Thoracic aorta (tissue), 2 donors: ENCODE results near the gene THOC5. TPM values are rescaled to one million over a fixed set of nuclear protein-coding genes. Genes with fewer than 3 reads are reported as not detected.

Source experiments
- ATAC-seq: fragments of 150-250 bp; one replicate; pipeline ENCODE4 v1.8.0; 2017; ENCODE audit warnings: low read depth; ENCODE audit not compliant: insufficient number of reproducible peaks, low FRiP score
- DNase-seq: peaks from one replicate; pipeline ENCODE4 v3.0.0-alpha.2; 2020; ENCODE audit warnings: low spot score
- H3K27ac ChIP-seq, 2 donors: fragments of 200-600 bp; sonication (generic); 1 replicate in 1 of 2; 2 replicates in 1 of 2; pipeline ENCODE4 v1.5.1; 2016; ENCODE audit warnings: mild to moderate bottlenecking in 2 of 2, moderate library complexity in 2 of 2
- H3K27me3 ChIP-seq: fragments of 200-600 bp; sonication (generic); replicated peaks from 2 replicates; pipeline ENCODE4 v1.6.0; 2016; ENCODE audit warnings: mild to moderate bottlenecking; ENCODE audit not compliant: insufficient read depth
- H3K36me3 ChIP-seq: fragments of 200-600 bp; sonication (generic); one replicate; pipeline ENCODE4 v1.5.1; 2016
- H3K4me1 ChIP-seq, 2 donors: fragments of 200-600 bp; sonication (generic); 1 replicate in 1 of 2; 2 replicates in 1 of 2; pipeline versions ENCODE4 v1.5.1 to v1.6.0; 2016; ENCODE audit warnings: low read depth in 2 of 2, mild to moderate bottlenecking in 1 of 2; ENCODE audit not compliant: control insufficient read depth in 1 of 2
- H3K4me3 ChIP-seq: fragments of 200-600 bp; sonication (generic); 2 replicates; pipeline ENCODE4 v1.5.1; 2016; ENCODE audit warnings: mild to moderate bottlenecking
- H3K9me3 ChIP-seq: fragments of 200-600 bp; sonication (generic); 2 replicates; pipeline ENCODE4 v1.5.1; 2016
- total RNA-seq, 2 donors: library from RNA; depleted of rRNA; stranded (reverse); fragments of >200 nt; gene quantifications; one replicate each; pipeline versions ENCODE4 v1.1.0 to v1.2.3, GENCODE V29; 2016
- TF ChIP-seq, protein P1 (sequence below): fragments of 200-600 bp; sonication (generic); IDR thresholded peaks from one replicate; pipeline ENCODE4 v1.5.1; 2019; ENCODE audit warnings: antibody characterized with exemption

THOC5 gene
- total RNA-seq, 2 donors from 2014 or later: 39.8 to 104 TPM

DNA sequence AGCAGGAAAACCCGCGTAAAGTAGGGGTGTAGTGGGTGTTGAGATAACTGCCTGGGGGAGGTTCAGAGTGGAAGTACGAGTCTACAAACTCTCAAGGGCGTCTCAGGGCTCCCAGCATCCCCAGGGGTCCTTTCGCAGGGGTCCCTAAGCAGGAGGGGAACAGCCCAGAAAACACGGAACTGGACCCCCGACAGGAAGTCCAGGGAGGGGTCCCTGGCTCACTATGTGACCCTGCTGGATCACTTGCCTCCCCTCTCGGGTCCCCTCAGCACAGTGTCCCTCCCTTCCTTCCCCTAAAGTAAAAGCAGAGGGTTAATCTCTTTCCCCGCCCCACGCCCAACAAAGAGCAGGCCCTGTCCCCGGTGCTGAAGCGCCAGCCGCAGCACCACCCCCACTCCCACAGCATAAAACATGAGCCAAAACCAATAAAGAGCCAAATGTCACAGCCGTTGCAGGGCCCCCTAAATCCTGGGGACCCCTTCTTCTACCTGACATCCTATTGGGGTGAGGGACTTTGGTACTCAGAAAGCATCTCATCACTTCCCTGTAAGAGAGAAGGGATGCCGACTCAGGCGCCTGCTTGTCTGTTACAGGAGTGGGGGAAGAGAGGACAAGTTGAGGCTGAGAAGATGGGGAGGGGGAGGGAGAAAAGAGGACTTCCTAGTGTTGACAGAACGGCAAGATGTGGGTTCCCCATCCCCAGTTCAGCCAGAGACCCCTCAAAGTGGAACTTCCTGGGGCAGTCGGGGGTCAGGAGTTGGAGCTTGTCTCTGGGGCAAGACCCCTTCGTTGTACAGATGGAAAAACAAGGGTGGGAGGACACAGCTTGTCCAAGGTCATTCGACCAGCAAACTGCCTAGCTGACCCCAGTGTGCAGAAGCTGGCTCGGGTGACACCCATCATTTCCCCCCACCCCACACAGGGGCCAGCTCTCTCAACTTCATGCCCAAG lies 75.0 kb downstream of the THOC5 start:
- Histone ChIP-seq H3K4me3 (no peak overlapping the region), H3K27me3 (peaks cover 5% of the 10 kb centered on the region), H3K27ac (no peak overlapping the region), H3K36me3 (no peaks in the 10 kb centered on the region), H3K4me1 (peaks cover 6 to 14% of the 10 kb centered on the region in 2 donors), H3K9me3 (no peaks in the 10 kb centered on the region)
- TF ChIP-seq, protein P1, sequence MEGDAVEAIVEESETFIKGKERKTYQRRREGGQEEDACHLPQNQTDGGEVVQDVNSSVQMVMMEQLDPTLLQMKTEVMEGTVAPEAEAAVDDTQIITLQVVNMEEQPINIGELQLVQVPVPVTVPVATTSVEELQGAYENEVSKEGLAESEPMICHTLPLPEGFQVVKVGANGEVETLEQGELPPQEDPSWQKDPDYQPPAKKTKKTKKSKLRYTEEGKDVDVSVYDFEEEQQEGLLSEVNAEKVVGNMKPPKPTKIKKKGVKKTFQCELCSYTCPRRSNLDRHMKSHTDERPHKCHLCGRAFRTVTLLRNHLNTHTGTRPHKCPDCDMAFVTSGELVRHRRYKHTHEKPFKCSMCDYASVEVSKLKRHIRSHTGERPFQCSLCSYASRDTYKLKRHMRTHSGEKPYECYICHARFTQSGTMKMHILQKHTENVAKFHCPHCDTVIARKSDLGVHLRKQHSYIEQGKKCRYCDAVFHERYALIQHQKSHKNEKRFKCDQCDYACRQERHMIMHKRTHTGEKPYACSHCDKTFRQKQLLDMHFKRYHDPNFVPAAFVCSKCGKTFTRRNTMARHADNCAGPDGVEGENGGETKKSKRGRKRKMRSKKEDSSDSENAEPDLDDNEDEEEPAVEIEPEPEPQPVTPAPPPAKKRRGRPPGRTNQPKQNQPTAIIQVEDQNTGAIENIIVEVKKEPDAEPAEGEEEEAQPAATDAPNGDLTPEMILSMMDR: no peak
- ATAC-seq: no peak
- no peak for DNase-seq

DNA sequence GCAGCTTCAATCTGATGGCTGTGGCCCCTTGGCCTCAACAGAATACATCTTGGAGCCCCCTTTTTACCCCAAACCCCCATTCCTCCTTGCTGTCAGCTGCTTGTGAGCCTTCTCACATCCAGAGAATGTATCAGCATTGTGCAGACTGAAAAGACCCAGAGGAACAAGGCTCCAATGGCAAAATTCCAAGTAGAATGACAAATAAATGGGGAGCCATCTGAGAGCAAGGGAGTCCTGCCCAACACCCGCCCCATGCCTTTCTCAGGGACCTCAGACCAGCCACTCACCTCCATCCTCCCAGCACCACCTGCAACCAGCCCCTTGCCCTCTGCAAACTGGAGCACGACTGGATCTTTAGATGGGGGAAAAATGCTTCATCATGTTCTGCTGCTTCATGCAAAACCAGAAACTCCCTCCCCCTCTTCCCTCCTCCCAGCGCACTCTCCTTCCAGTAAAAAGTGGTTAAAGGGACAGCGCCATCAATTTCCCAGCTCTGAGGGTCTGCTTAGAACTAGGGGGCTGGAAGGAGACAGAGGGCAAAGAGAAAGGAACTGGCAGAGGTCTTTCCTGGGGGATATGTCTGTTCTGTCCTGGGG lies 75.7 kb downstream of the THOC5 start:
- no peak overlapping the region for H3K4me3 ChIP-seq
- H3K4me1 ChIP-seq: peaks cover 6 to 14% of the 10 kb centered on the region in 2 donors
- H3K9me3 ChIP-seq: no peaks in the 10 kb centered on the region
- DNase-seq (no peak), ATAC-seq (no peak)
- no peaks in the 10 kb centered on the region for H3K36me3 ChIP-seq
- H3K27me3 ChIP-seq: peaks cover 5% of the 10 kb centered on the region
- no peak overlapping the region for H3K27ac ChIP-seq
- TF ChIP-seq, protein P1: no peak

DNA sequence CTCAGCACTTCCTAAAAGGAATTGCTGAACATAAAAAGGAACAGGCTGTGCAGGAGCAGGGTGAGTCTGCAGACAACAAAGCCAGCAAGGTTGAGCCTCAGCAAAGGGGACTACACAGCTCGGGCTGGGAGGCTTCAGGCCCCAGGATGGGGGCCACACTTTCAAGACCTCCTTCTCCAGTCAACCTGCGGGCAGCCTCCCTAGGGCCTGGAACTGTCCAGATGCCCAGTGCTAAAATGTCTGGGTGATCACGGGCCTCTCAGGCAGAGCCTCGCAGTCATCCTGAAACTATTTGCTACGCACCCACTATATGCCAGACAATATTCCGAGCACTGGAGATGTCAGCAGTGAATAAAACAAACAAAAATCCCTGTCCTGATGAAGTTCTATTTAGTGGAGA lies 77.4 kb downstream of the THOC5 start:
- DNase-seq (no peak), ATAC-seq (no peak)
- Histone ChIP-seq H3K36me3 (no peaks in the 10 kb centered on the region), H3K4me1 (peaks cover 6 to 14% of the 10 kb centered on the region in 2 donors), H3K27me3 (peaks cover 5% of the 10 kb centered on the region), H3K4me3 (no peak overlapping the region), H3K9me3 (no peaks in the 10 kb centered on the region), H3K27ac (no peak overlapping the region)
- TF ChIP-seq, protein P1: no peak

DNA sequence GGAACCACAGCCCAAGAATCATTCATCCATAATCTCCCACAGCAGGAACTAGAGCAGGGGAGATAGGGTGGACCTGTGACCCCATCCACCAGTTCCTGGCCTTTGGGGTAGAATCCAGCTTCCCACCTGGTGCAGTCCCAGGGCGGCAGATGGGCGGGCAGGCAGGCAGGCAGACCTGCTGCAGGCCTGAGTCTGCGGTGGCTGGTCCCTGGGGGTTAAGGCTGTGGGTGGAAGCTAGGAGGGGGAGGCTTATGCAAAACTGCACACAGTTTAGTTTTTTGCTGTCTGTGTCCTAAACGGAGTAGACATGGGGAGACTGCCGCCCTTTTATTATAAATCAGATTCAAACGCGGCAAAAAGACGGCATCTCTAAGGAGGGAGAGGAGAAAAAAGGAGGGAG lies 78.0 kb downstream of the THOC5 start:
- no peak overlapping the region for H3K27ac ChIP-seq
- no peak overlapping the region for H3K4me3 ChIP-seq
- ATAC-seq (no peak), DNase-seq (no peak)
- no peaks in the 10 kb centered on the region for H3K9me3 ChIP-seq
- H3K27me3 ChIP-seq: peaks cover 8% of the 10 kb centered on the region
- H3K36me3 ChIP-seq: no peaks in the 10 kb centered on the region
- TF ChIP-seq, protein P1: no peak
- peaks cover 6 to 8% of the 10 kb centered on the region in 2 donors for H3K4me1 ChIP-seq

DNA sequence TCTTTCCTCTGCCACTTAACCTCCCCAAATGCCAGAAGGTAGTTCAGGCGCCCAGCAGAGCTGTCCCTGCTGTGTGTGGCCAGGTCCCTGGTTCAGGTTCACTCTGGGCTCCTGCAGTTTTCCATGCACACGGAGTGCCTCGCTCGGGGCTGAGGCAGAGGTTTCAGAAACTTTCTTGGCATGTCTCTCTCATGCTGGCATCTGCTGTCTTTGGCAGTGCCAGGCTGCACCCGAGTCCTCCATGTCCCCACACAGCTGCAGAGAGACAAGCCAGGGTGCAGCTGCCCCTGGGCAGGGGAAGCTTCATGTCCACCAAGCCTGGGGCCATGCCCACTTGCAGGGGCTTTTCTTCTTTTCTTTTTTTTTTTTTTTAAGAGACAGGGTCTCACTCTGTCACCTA lies 80.6 kb downstream of the THOC5 start:
- Histone ChIP-seq H3K4me3 (no peak overlapping the region), H3K27ac (no peak overlapping the region), H3K36me3 (no peaks in the 10 kb centered on the region), H3K27me3 (peaks cover 4% of the 10 kb centered on the region), H3K9me3 (no peaks in the 10 kb centered on the region), H3K4me1 (peaks cover 4 to 6% of the 10 kb centered on the region in 2 donors)
- ATAC-seq (no peak), DNase-seq (no peak)
- TF ChIP-seq, protein P1: no peak
